Skeletal muscle cell (primary cell): ENCODE measurements around the gene KCNC3.

Experiments used
- DNase-seq: peaks from one replicate; pipeline ENCODE4 v3.0.0-alpha.2; 2010; ENCODE audit warnings: low read depth
- H3K4me3 ChIP-seq: 2 replicates; pipeline ENCODE4 v1.5.1; 2011; ENCODE audit warnings: low read depth, mild to moderate bottlenecking, control low read depth, low read length, moderate library complexity

The KCNC3 gene

GRCh38 chr19:50314724-50315708 lies 14.2 kb downstream of the KCNC3 start:
- no peak overlapping the region for H3K4me3 ChIP-seq
- no peak for DNase-seq

- H3K4me3 ChIP-seq = no peak overlapping the region
- DNase-seq = no peak
These were observed 15.2 kb downstream of the KCNC3 start for GRCh38 chr19:50313812-50314536.

GRCh38 chr19:50312967-50313811 lies 16.0 kb downstream of the KCNC3 start:
- H3K4me3 ChIP-seq = no peak overlapping the region
- DNase-seq = no peak

- no peak overlapping the region for H3K4me3 ChIP-seq
These were observed 17.2 kb downstream of the KCNC3 start for GRCh38 chr19:50311723-50312635.

GRCh38 chr19:50310759-50311465 lies 18.3 kb downstream of the KCNC3 start:
- H3K4me3 ChIP-seq = no peak overlapping the region
- DNase-seq = no peak

More at GRCh38 chr19:50311723-50312635, 17.2 kb downstream of the KCNC3 start:
- DNase-seq = no peak

GRCh38 chr19:50309396-50310125 lies 19.6 kb downstream of the KCNC3 start:
- DNase-seq = no peak

GRCh38 chr19:50308991-50309390 lies 20.2 kb downstream of the KCNC3 start:
- no peak for DNase-seq
- H3K4me3 ChIP-seq = no peak overlapping the region

More at GRCh38 chr19:50309396-50310125, 19.6 kb downstream of the KCNC3 start:
- no peak overlapping the region for H3K4me3 ChIP-seq

GRCh38 chr19:50303558-50303957 lies 25.6 kb downstream of the KCNC3 start:
- no peak overlapping the region for H3K4me3 ChIP-seq
- DNase-seq = no peak

- no peak overlapping the region for H3K4me3 ChIP-seq
- no peak for DNase-seq
These were observed 27.6 kb downstream of the KCNC3 start for GRCh38 chr19:50301607-50301971.

GRCh38 chr19:50300814-50301606 lies 28.2 kb downstream of the KCNC3 start:
- peak; percentile 36 for DNase-seq
- H3K4me3 ChIP-seq = no peak overlapping the region

- peak; percentile 8 for DNase-seq
- H3K4me3 ChIP-seq = no peak overlapping the region
These were observed 29.1 kb downstream of the KCNC3 start for GRCh38 chr19:50300051-50300450.

- no peak for DNase-seq
- H3K4me3 ChIP-seq = no peak overlapping the region
These were observed 35.7 kb downstream of the KCNC3 start for GRCh38 chr19:50293263-50294004.

- no peak for DNase-seq
- no peak overlapping the region for H3K4me3 ChIP-seq
These were observed 36.9 kb downstream of the KCNC3 start for GRCh38 chr19:50292216-50292827.

GRCh38 chr19:50290775-50291174 lies 38.4 kb downstream of the KCNC3 start:
- DNase-seq = no peak

GRCh38 chr19:50290011-50290410 lies 39.2 kb downstream of the KCNC3 start:
- no peak overlapping the region for H3K4me3 ChIP-seq
- DNase-seq = no peak

More at GRCh38 chr19:50290775-50291174, 38.4 kb downstream of the KCNC3 start:
- H3K4me3 ChIP-seq = no peak overlapping the region

- DNase-seq = no peak
- no peak overlapping the region for H3K4me3 ChIP-seq
These were observed 40.2 kb downstream of the KCNC3 start for GRCh38 chr19:50288954-50289353.
